ENCODE results near the gene OLIG1.

The OLIG1 gene

DNA sequence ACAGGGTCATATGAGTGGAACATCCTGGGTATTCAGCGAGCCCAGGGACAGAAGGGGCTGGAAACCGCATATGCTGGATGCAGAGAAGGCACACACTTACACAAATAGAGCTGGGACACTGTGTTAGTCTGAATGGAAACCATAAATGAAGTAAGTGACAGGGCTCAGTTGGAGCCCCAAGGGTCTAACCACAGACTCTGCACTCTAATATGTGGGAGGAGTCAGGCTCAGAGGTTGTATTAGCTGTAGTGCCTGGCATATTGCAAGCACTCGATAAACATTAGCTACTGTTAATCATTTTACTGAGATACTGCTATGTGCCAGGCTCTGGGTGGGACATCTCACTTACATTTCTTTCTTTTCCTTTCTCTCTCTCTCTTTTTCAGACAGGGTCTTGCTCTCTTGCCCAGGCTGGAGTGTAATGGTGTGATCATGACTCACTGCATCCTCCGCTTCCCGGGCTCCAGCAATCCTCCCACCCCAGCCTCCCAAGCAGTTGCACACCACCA, 6.5 kb upstream of the OLIG1 start:
- no peak for DNase-seq (ENCODE audit: low read depth, low spot score)
- H3K27ac ChIP-seq: no peak overlapping the region
- no peak overlapping the region for H3K9ac ChIP-seq (ENCODE audit: insufficient read length)
- no peak overlapping the region for H3K4me3 ChIP-seq
- H3K36me3 ChIP-seq (ENCODE audit: insufficient read depth, low read length): no peaks in the 10 kb centered on the region
- TF ChIP-seq POLR2AphosphoS5 (IDR thresholded peaks at IDR 0.05; ENCODE audit: borderline replicate concordance, low read depth, low read length) (no peak), EZH2 (IDR thresholded peaks at IDR 0.05) (no peak), FOXP2 (optimal IDR thresholded peaks at IDR 0.05; ENCODE audit: control extremely low read depth, extremely low read length, insufficient read depth) (no peak)
- H3K9me3 ChIP-seq (ENCODE audit: low read depth, low read length): no peaks in the 10 kb centered on the region

DNA sequence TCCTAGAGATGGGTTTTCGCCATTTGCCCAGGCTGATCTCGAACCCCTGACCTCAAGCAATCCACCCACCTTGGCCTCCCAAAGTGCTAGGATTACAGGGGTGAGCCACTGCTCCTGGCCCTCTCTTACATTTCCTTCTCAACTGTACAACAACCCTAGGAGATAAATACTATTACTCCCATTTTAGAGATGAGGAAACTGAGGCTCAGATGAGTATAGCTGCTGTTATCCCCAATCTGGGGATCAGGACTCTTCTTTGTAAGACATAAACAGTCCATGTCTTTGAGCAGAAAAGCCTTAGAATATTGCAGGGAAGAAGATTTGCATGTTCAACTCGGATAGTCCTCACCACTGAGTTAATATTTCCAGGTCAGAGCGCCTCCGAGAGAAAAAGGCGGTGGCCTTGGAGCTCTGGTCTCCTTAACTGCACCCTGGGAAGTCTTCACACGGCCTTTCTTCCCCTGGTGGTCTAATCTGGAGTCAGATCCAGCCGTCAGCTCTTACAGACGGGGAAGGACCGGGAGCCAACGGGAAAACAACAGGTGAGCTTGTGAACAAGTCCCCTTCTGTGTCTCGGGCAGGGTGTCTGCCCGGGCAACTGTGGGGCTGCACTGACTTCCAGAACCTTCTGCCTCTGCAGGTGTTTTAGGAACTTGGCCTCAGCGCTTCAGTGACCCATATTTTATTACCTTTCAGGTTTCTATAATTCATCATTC, 5.9 kb upstream of the OLIG1 start:
- no peak overlapping the region for H3K4me3 ChIP-seq

DNA sequence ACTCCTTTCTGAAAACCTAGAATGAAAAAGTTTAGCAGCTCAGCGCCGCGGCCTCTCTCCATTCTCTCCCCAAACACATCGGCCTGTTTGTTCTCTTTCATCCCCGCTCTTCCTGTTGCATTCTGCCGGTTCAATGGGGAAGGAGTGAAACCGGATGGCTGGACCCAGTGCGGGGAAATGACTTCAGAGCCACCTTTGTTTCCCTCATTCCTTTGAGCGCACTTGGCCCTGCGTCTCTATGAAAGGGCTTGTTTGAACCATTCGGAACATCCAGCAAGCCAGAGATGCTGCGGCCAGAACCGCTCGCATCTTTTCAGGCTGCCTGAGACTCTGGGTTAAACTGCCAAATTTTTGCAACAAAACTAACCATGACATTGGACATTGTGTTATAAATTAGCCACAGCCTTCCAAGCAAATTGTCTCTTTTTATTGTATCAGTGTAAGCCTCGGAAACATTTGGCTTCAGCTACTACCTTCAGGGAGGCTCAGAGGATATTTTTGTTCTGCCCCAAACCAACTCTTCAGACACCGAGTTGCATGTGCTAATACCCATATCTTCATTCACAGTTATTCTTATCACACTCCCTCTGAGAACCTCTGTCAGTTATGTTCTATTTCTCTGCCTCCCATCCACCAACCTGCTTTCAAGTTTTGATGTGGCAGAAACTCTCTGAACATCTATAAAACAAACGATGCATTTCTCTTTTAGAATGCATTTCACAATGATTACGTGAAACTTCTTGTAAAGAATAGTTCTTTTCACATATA, 5.1 kb upstream of the OLIG1 start:
- peaks cover 5% of the 10 kb centered on the region; the same call in 1 of the 2 replicates for H3K9me3 ChIP-seq (ENCODE audit: low read depth, low read length)
- no peak overlapping the region for H3K9ac ChIP-seq (ENCODE audit: insufficient read length)
- no peaks in the 10 kb centered on the region for H3K36me3 ChIP-seq (ENCODE audit: insufficient read depth, low read length)
- no peak overlapping the region for H3K27ac ChIP-seq
- DNase-seq (ENCODE audit: low read depth, low spot score): no peak
- H3K4me3 ChIP-seq: no peak overlapping the region
- TF ChIP-seq FOXP2 (optimal IDR thresholded peaks at IDR 0.05; ENCODE audit: control extremely low read depth, extremely low read length, insufficient read depth) (no peak), EZH2 (IDR thresholded peaks at IDR 0.05) (no peak), POLR2AphosphoS5 (IDR thresholded peaks at IDR 0.05; ENCODE audit: borderline replicate concordance, low read depth, low read length) (no peak)

More for the DNA sequence above, 5.9 kb upstream of the OLIG1 start:
- H3K36me3 ChIP-seq (ENCODE audit: insufficient read depth, low read length): no peaks in the 10 kb centered on the region
- H3K9ac ChIP-seq (ENCODE audit: insufficient read length): no peak overlapping the region
- peaks cover under 1% of the 10 kb centered on the region; the same call in 1 of the 2 replicates for H3K9me3 ChIP-seq (ENCODE audit: low read depth, low read length)
- no peak overlapping the region for H3K27ac ChIP-seq
- TF ChIP-seq EZH2 (IDR thresholded peaks at IDR 0.05) (no peak), POLR2AphosphoS5 (IDR thresholded peaks at IDR 0.05; ENCODE audit: borderline replicate concordance, low read depth, low read length) (no peak), FOXP2 (optimal IDR thresholded peaks at IDR 0.05; ENCODE audit: control extremely low read depth, extremely low read length, insufficient read depth) (no peak)
- no peak for DNase-seq (ENCODE audit: low read depth, low spot score)

- Histone ChIP-seq H3K36me3 (ENCODE audit: insufficient read depth, low read length) (no peaks in the 10 kb centered on the region), H3K4me3 (no peak overlapping the region), H3K9me3 (ENCODE audit: low read depth, low read length) (peaks cover 5% of the 10 kb centered on the region; the same call in 1 of the 2 replicates), H3K9ac (ENCODE audit: insufficient read length) (no peak overlapping the region), H3K27ac (no peak overlapping the region)
- DNase-seq (ENCODE audit: low read depth, low spot score): no peak
- TF ChIP-seq FOXP2 (optimal IDR thresholded peaks at IDR 0.05; ENCODE audit: control extremely low read depth, extremely low read length, insufficient read depth) (no peak), EZH2 (IDR thresholded peaks at IDR 0.05) (no peak), POLR2AphosphoS5 (IDR thresholded peaks at IDR 0.05; ENCODE audit: borderline replicate concordance, low read depth, low read length) (no peak)
Observed at GRCh38 chr21:33067043-33067442, 2.9 kb upstream of the OLIG1 start.

- no peak for TF ChIP-seq EZH2 (IDR thresholded peaks at IDR 0.05)
- no peak for TF ChIP-seq POLR2AphosphoS5 (IDR thresholded peaks at IDR 0.05; ENCODE audit: borderline replicate concordance, low read depth, low read length)
- TF ChIP-seq FOXP2 (optimal IDR thresholded peaks at IDR 0.05; ENCODE audit: control extremely low read depth, extremely low read length, insufficient read depth): no peak
- no peak overlapping the region for H3K4me3 ChIP-seq
- DNase-seq (ENCODE audit: low read depth, low spot score): no peak
- no peak overlapping the region for H3K27ac ChIP-seq
- H3K9ac ChIP-seq (ENCODE audit: insufficient read length): no peak overlapping the region
- no peaks in the 10 kb centered on the region for H3K36me3 ChIP-seq (ENCODE audit: insufficient read depth, low read length)
- H3K9me3 ChIP-seq (ENCODE audit: low read depth, low read length): peaks cover 5% of the 10 kb centered on the region; the same call in 1 of the 2 replicates
Observed at GRCh38 chr21:33067457-33067856, 2.5 kb upstream of the OLIG1 start.

DNA sequence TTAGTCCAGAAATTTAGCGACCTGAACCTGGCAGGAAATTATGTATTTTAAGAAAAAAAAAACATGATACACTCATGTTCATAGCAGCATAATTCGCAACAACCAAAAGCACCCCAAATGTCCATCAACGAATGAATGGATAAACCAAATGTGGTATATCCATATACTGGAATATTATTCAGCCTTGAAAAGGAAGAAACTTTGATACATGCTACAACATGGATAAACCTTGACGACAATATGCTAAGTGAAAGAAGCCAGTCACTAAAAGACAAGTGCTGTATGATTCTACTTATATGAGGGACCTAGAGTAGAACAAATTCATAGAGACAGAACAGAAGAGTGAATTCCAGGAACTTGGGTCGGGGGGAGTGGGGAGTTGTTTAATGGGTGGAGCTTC, 698 bp upstream of the OLIG1 start:
- H3K9me3 ChIP-seq (ENCODE audit: low read depth, low read length): peaks cover 5% of the 10 kb centered on the region; the same call in 1 of the 2 replicates
- no peak for DNase-seq (ENCODE audit: low read depth, low spot score)
- TF ChIP-seq EZH2 (IDR thresholded peaks at IDR 0.05): no peak
- no peak for TF ChIP-seq FOXP2 (optimal IDR thresholded peaks at IDR 0.05; ENCODE audit: control extremely low read depth, extremely low read length, insufficient read depth)
- no peak for TF ChIP-seq POLR2AphosphoS5 (IDR thresholded peaks at IDR 0.05; ENCODE audit: borderline replicate concordance, low read depth, low read length)
- H3K36me3 ChIP-seq (ENCODE audit: insufficient read depth, low read length): no peaks in the 10 kb centered on the region
- no peak overlapping the region for H3K4me3 ChIP-seq
- H3K27ac ChIP-seq: no peak overlapping the region
- no peak overlapping the region for H3K9ac ChIP-seq (ENCODE audit: insufficient read length)

DNA sequence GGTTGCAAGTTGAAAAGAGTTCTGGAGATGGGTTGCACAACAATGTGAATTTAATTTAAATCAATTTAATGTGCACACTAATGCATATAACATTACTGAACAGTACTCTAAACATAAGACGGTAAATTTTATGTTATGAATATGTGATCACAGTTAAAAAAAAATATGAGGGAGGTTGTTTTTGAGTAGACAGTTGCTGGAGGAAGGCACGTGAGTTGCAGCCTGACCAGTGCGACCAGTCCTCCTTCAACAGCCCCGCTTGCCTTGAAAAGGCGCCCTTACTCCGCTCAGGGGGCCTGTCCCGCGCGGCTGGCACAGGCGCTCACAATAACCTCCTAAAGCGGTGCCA, 322 bp upstream of the OLIG1 start:
- Histone ChIP-seq H3K36me3 (ENCODE audit: insufficient read depth, low read length) (no peaks in the 10 kb centered on the region), H3K9me3 (ENCODE audit: low read depth, low read length) (peaks cover 5% of the 10 kb centered on the region; the same call in 1 of the 2 replicates), H3K9ac (ENCODE audit: insufficient read length) (no peak overlapping the region), H3K4me3 (no peak overlapping the region), H3K27ac (no peak overlapping the region)
- DNase-seq (ENCODE audit: low read depth, low spot score): no peak
- TF ChIP-seq EZH2 (IDR thresholded peaks at IDR 0.05) (no peak), FOXP2 (optimal IDR thresholded peaks at IDR 0.05; ENCODE audit: control extremely low read depth, extremely low read length, insufficient read depth) (no peak), POLR2AphosphoS5 (IDR thresholded peaks at IDR 0.05; ENCODE audit: borderline replicate concordance, low read depth, low read length) (no peak)

DNA sequence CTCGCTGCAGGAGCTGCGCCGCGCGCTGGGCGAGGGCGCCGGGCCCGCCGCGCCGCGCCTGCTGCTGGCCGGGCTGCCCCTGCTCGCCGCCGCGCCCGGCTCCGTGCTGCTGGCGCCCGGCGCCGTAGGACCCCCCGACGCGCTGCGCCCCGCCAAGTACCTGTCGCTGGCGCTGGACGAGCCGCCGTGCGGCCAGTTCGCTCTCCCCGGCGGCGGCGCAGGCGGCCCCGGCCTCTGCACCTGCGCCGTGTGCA, 730 bp downstream of the OLIG1 start:
- Histone ChIP-seq H3K4me3 (no peak overlapping the region), H3K27ac (no peak overlapping the region), H3K36me3 (ENCODE audit: insufficient read depth, low read length) (no peaks in the 10 kb centered on the region), H3K9ac (ENCODE audit: insufficient read length) (no peak overlapping the region), H3K9me3 (ENCODE audit: low read depth, low read length) (peaks cover 5% of the 10 kb centered on the region; the same call in 1 of the 2 replicates)
- no peak for DNase-seq (ENCODE audit: low read depth, low spot score)
- TF ChIP-seq POLR2AphosphoS5 (IDR thresholded peaks at IDR 0.05; ENCODE audit: borderline replicate concordance, low read depth, low read length) (no peak), FOXP2 (optimal IDR thresholded peaks at IDR 0.05; ENCODE audit: control extremely low read depth, extremely low read length, insufficient read depth) (no peak), EZH2 (IDR thresholded peaks at IDR 0.05) (no peak)
